SK-N-MC (cell line): Measurements from ENCODE around the gene HM13.
"Not testable (repeated sequence)": the region's sequence is repeated elsewhere in the genome, so short reads cannot be mapped to it uniquely, and the experiment has no call there.

Experiments used
- EZH2 ChIP-seq: fragments of 200-600 bp; sonication (generic); IDR thresholded peaks from one replicate; pipeline ENCODE4 v1.6.1; 2017; ENCODE audit warnings: antibody characterized with exemption
- POLR2AphosphoS5 ChIP-seq: IDR thresholded peaks from 2 replicates; pipeline ENCODE4 v1.6.1; 2012; ENCODE audit warnings: mild to moderate bottlenecking, low read depth, low read length, borderline replicate concordance

DNA sequence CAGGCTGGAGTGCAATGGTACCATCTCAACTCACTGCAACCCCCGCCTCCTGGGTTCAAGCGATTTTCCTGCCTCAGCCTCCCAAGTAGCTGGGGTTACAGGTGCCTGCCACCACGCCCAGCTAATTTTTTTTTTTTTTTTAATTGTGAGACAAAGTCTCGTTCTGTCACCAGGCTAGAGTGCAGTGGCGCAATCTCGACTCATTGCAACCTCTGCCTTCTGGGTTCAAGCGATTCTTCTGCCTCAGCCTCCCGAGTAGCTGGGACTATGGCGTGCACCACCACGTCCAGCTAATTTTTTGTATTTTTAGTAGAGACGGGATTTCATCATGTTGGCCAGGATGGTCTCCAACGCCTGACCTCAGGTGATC, 98.0 kb downstream of the HM13 start:
- not testable (repeated sequence) for TF ChIP-seq EZH2, POLR2AphosphoS5
